Pancreas (tissue), 10 donors: Measurements from ENCODE around the gene RAET1L. TPM values are rescaled to one million over a fixed set of nuclear protein-coding genes. Genes with fewer than 3 reads are reported as not detected.
A peak's percentile ranks its signal among the peaks of the same experiment; 100 is the strongest.
"Not testable (repeated sequence)": the region's sequence is repeated elsewhere in the genome, so short reads cannot be mapped to it uniquely, and the experiment has no call there.

Experiments used
- ATAC-seq, 4 donors: fragments of 200-7000 bp; cut with Tn5 transposase; one replicate each; pipeline versions ENCODE4 v1.8.0 to v1.9.1; 2020; ENCODE audit warnings: mild to moderate bottlenecking in 4 of 4, moderate library complexity in 4 of 4
- DNase-seq, 6 donors: peaks; one replicate each; pipeline ENCODE4 v3.0.0-alpha.2; 2020
- FAIRE-seq: peaks from 2 replicates; lab custom pipeline; 2012; peaks lifted over from hg19 to GRCh38; lab: Jason Lieb, UNC
- H3K27ac ChIP-seq, 4 donors: fragments of 200-600 bp; sonication (generic); 1 replicate in 3 of 4; 2 replicates in 1 of 4; pipeline versions ENCODE4 v1.5.0 to v1.8.0; 2020
- H3K27me3 ChIP-seq, 4 donors: fragments of 200-600 bp; one replicate each; pipeline ENCODE4 v1.8.0; 2021
- H3K36me3 ChIP-seq, 3 donors: fragments of 200-600 bp; sonication (generic) in 1 of 3; one replicate each; pipeline versions ENCODE4 v1.5.0 to v1.8.0; 2020 to 2021
- H3K4me1 ChIP-seq, 3 donors: fragments of 200-600 bp; one replicate each; pipeline ENCODE4 v1.8.0; 2021
- H3K4me3 ChIP-seq, 4 donors: fragments of 200-600 bp; sonication (generic) in 2 of 4; one replicate each; pipeline versions ENCODE4 v1.5.0 to v1.8.0; 2020 to 2021
- H3K9me3 ChIP-seq, 4 donors: fragments of 200-600 bp; one replicate each; pipeline ENCODE4 v1.8.0; 2021
- WGBS, 2 donors: extraction: QIAGEN DNeasy Blood & Tissue Kit; methylation state at CpG; one replicate each; pipeline ENCODE4 v1.1.7; 2013; 5-methylcytosine and 5-hydroxymethylcytosine counted together
- intact Hi-C, 3 donors: fragments of 100-400 bp; cut with DNase I; formaldehyde crosslinking; loops; one replicate each; pipeline versions ENCODE4 v1.11.1 to v1.14.2; 2022
- polyA plus RNA-seq, 2 donors: library from polyadenylated mRNA; stranded (reverse); fragments of 200-250 nt; gene quantifications; one replicate each; pipeline ENCODE4 v1.2.3, GENCODE V29; 2013
- total RNA-seq, 6 donors: library from RNA; stranded (reverse); fragmentation: NEBNext Ultra II Directional in 4 of 6; extraction: Animal tissue kit (Norgen Biotek cat#: 25700) in 4 of 6; gene quantifications; one replicate each; pipeline versions ENCODE4 v1.2.1 to v1.2.4, GENCODE V29; 2021 to 2023
- TF ChIP-seq, protein P1 (sequence below), 4 donors: fragments of 200-600 bp; sonication (generic) in 3 of 4; IDR thresholded peaks; one replicate each; pipeline versions ENCODE4 v1.5.0 to v1.8.0; 2021; ENCODE audit warnings: antibody characterized with exemption in 4 of 4
- donor health status: healthy with polysubstance abuse.
- donor health status: DM: no; HTN: no; CAD: no; lungs with moderate emphysema.
- donor health status: DM: no; HTN: no; CAD: no.
- donor health status: control.
- donor health status: control.
- donor health status: Bipolar disorder and iron deficiency.
- donor health status: DM: yes; HTN: yes; CAD: no.
- donor health status: DM: no; HTN: no; CAD: no.
- donor health status: DM: no; HTN: no; CAD: no.
- donor health status: DM: yes; HTN: yes; CAD: no.

Gene RAET1L
- total and polyA plus RNA-seq, 8 donors = 0.46 to 0.53 TPM; not detected in 6

- Histone ChIP-seq H3K27me3 (no peaks in the 10 kb centered on the region), H3K36me3 (no peaks in the 10 kb centered on the region), H3K27ac (no peak overlapping the region), H3K4me1 (peaks cover 0 to 4% (median 0%) of the 10 kb centered on the region in 3 donors), H3K4me3 (peak overlapping the region; percentile 40 to 66 (median 48)), H3K9me3 (no peaks in the 10 kb centered on the region)
- intact Hi-C loops = no loop called here
- ATAC-seq (no peak), FAIRE-seq (no peak), DNase-seq (peak in 1 of 6 donors; percentile 29)
- WGBS, 2 donors = 49 to 66% methylated on average over 10 to 14 of the region's 14 CpGs
- TF ChIP-seq, protein P1, sequence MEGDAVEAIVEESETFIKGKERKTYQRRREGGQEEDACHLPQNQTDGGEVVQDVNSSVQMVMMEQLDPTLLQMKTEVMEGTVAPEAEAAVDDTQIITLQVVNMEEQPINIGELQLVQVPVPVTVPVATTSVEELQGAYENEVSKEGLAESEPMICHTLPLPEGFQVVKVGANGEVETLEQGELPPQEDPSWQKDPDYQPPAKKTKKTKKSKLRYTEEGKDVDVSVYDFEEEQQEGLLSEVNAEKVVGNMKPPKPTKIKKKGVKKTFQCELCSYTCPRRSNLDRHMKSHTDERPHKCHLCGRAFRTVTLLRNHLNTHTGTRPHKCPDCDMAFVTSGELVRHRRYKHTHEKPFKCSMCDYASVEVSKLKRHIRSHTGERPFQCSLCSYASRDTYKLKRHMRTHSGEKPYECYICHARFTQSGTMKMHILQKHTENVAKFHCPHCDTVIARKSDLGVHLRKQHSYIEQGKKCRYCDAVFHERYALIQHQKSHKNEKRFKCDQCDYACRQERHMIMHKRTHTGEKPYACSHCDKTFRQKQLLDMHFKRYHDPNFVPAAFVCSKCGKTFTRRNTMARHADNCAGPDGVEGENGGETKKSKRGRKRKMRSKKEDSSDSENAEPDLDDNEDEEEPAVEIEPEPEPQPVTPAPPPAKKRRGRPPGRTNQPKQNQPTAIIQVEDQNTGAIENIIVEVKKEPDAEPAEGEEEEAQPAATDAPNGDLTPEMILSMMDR (IDR thresholded peaks at IDR 0.05) = no peak
These were observed 21.1 kb downstream of the RAET1L start for GRCh38 chr6:150004101-150004782.

DNA sequence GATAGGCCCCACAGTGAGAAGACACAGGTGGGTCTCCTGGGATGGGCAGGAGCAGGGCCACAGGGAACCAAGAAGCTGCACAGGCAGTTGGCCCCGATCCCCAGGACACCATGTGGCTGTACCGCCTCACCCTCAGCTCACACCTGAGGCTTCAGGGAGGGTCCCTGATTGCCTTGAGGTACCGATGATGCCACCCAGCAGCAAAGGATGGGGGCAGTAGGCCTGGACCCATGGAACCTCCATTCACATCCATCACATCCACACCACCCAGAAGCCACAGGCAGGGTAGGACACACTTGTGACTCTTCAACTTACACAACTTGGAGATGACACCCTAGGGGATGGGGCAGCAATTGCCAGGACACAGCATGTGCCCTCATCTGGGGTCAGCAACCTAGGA, 21.7 kb downstream of the RAET1L start:
- FAIRE-seq, intact Hi-C loops, H3K27ac ChIP-seq, H3K4me3 ChIP-seq, H3K4me1 ChIP-seq, H3K36me3 ChIP-seq, ATAC-seq, H3K9me3 ChIP-seq, H3K27me3 ChIP-seq: not testable (repeated sequence)
- 77 to 95% methylated on average over 3 of the region's 3 CpGs for WGBS, 2 donors
- peak in 1 of 6 donors; percentile 35 for DNase-seq

GRCh38 chr6:150002710-150003109, 22.6 kb downstream of the RAET1L start:
- H3K4me3 ChIP-seq = no peak overlapping the region
- TF ChIP-seq, protein P1 (IDR thresholded peaks at IDR 0.05) = no peak
- DNase-seq = no peak
- 88 to 92% methylated on average over 2 of the region's 2 CpGs for WGBS, 2 donors
- H3K27me3 ChIP-seq = no peaks in the 10 kb centered on the region
- H3K4me1 ChIP-seq = peaks cover 0 to 4% (median 0%) of the 10 kb centered on the region in 3 donors
- no peak for ATAC-seq
- H3K36me3 ChIP-seq = no peaks in the 10 kb centered on the region
- no peaks in the 10 kb centered on the region for H3K9me3 ChIP-seq
- no peak for FAIRE-seq
- no peak overlapping the region for H3K27ac ChIP-seq
- intact Hi-C loops = no loop called here

DNA sequence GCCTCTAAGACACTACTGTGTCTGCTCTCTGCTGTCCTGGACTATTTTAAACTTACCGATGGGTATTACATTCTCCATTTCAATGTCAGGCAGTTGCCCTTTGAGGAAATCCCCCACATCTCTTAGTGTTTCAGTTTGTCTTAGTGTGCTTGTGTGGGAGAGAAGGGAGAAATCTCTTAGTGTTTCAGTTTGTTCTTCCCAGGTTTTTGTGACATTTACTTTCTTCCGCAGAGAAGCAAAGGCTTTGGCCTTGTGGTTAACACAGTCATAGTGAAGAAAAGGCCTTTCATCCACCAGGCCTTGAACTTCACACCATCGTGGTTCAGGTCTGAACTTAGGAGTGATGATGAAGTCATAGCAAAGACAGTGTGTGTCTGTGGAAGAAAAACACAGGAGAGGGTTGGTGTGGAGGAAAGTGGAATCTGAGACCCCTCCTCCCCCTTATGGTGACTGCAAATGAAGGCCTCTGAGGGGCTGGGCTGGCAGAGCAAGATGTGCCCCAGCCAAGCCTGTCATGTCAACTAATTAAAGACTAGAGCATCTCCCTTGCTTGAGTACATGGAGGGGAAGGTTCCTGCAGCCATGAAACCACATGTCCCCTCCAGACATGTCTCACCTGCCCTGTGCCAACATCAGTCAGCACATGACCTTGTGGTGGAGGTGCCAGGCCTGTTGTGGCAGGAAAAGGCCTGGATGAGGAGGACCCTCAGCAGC, 23.9 kb downstream of the RAET1L start:
- no peak overlapping the region for H3K27ac ChIP-seq
- DNase-seq (no peak), ATAC-seq (no peak), FAIRE-seq (no peak)
- intact Hi-C loops = no loop called here
- H3K9me3 ChIP-seq = no peaks in the 10 kb centered on the region
- TF ChIP-seq, protein P1 (IDR thresholded peaks at IDR 0.05) = no peak
- WGBS, 2 donors = 72 to 81% methylated on average over 3 of the region's 3 CpGs
- H3K36me3 ChIP-seq = no peaks in the 10 kb centered on the region
- H3K4me3 ChIP-seq = no peak overlapping the region
- H3K27me3 ChIP-seq = no peaks in the 10 kb centered on the region
- H3K4me1 ChIP-seq = peaks cover 0 to 4% (median 0%) of the 10 kb centered on the region in 3 donors

DNA sequence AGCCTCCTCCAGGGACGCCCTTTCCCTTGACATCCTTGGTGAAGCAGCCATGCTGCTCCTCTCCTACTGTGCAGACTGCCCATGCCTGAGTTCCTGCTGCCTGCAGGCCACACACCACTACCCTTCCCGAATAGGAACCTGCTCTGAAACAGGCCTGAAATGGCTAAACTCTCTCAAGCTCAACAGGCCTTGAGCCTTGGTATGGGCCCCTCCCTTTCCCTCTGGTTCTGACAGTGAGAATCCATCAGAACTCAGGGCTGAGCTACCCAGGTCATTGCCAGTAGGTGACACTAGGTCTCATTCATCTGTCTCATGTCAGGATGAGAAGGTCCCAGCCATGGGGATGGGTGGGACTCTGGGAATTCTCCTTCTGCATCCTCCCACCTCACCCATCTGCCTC, 25.7 kb downstream of the RAET1L start:
- intact Hi-C loops = no loop called here
- DNase-seq (no peak), FAIRE-seq (no peak), ATAC-seq (no peak)
- Histone ChIP-seq H3K27me3 (peaks cover 0 to 3% (median 1%) of the 10 kb centered on the region in 4 donors), H3K4me1 (peaks cover 0 to 4% (median 0%) of the 10 kb centered on the region in 3 donors), H3K9me3 (no peaks in the 10 kb centered on the region), H3K36me3 (no peaks in the 10 kb centered on the region), H3K27ac (no peak overlapping the region), H3K4me3 (no peak overlapping the region)
- TF ChIP-seq, protein P1 (IDR thresholded peaks at IDR 0.05) = no peak
- 65 to 73% methylated on average over 2 of the region's 2 CpGs for WGBS, 2 donors
